Gastroesophageal sphincter (tissue), 3 donors: ENCODE results near the gene DHRS13.

Experiments used
- CTCF ChIP-seq, 4 experiments: fragments of 200-600 bp in 2 of 4; fragments of 450-650 bp in 2 of 4; sonication (generic) in 1 of 4; IDR thresholded peaks; one replicate each; pipeline ENCODE4 v1.5.1; 2017 to 2019; ENCODE audit warnings: antibody characterized with exemption in 4 of 4, mild to moderate bottlenecking in 2 of 4, moderate library complexity in 2 of 4
- EP300 ChIP-seq: sonication (generic); formaldehyde crosslinking; IDR thresholded peaks from one replicate; pipeline ENCODE4 v1.6.1; 2017; ENCODE audit warnings: antibody characterized with exemption, mild to moderate bottlenecking
- POLR2A ChIP-seq, 2 donors: fragments of 450-650 bp; IDR thresholded peaks; one replicate each; pipeline ENCODE4 v1.6.1; 2017; ENCODE audit warnings: antibody characterized with exemption in 2 of 2, mild to moderate bottlenecking in 2 of 2, moderate library complexity in 1 of 2
- POLR2AphosphoS5 ChIP-seq: sonication (generic); formaldehyde crosslinking; IDR thresholded peaks from one replicate; pipeline ENCODE4 v1.6.1; 2017; ENCODE audit warnings: antibody characterized with exemption

GRCh38 chr17:28875848-28876550, 26.9 kb downstream of the DHRS13 start:
- TF ChIP-seq CTCF (IDR thresholded peaks at IDR 0.05) (no peak), POLR2A (IDR thresholded peaks at IDR 0.05) (no peak), POLR2AphosphoS5 (no peak), EP300 (no peak)
